A549 (cell line): ENCODE data around the gene TCHHL1. TPM values are rescaled to one million over a fixed set of nuclear protein-coding genes. Genes with fewer than 3 reads are reported as not detected.
A peak's percentile ranks its signal among the peaks of the same experiment; 100 is the strongest.

ENCODE experiments used
- CHD2 ChIP-seq: fragments of 150-350 bp; IDR thresholded peaks from 2 replicates; pipeline ENCODE4 v1.6.1; 2014; ENCODE audit warnings: low read length; ENCODE audit not compliant: partially characterized antibody
- EHMT2 ChIP-seq: fragments of 200-600 bp; sonication (generic); IDR thresholded peaks from 2 replicates; pipeline ENCODE4 v1.6.1; 2016; ENCODE audit warnings: antibody characterized with exemption, low read depth, mild to moderate bottlenecking, moderate library complexity
- HDAC2 ChIP-seq: fragments of 200-600 bp; sonication (generic); IDR thresholded peaks from 2 replicates; pipeline ENCODE4 v1.6.1; 2016
- HEYL ChIP-seq: fragments of 250-450 bp; sonication (Bioruptor Pico); IDR thresholded peaks from 2 replicates; pipeline ENCODE4 v1.8.0; 2021; ENCODE audit warnings: mild to moderate bottlenecking, moderate library complexity
- HOXA7 ChIP-seq: fragments of 250-450 bp; sonication (Bioruptor Pico); IDR thresholded peaks from 2 replicates; pipeline ENCODE4 v1.5.0; 2020; ENCODE audit warnings: mild to moderate bottlenecking, moderate library complexity
- HOXB13 ChIP-seq: fragments of 250-450 bp; sonication (Bioruptor Pico); IDR thresholded peaks from 2 replicates; pipeline ENCODE4 v1.5.0; 2020; ENCODE audit warnings: low read depth, mild to moderate bottlenecking, moderate library complexity
- HOXB5 ChIP-seq: fragments of 250-450 bp; sonication (Bioruptor Pico); IDR thresholded peaks from 2 replicates; pipeline ENCODE4 v1.5.0; 2020; ENCODE audit warnings: mild to moderate bottlenecking, moderate library complexity
- JUN ChIP-seq, 2 experiments: fragments of >200 bp; sonication (Bioruptor Twin); formaldehyde crosslinking; IDR thresholded peaks; 2 replicates in 1 of 2; 3 replicates in 1 of 2; pipeline ENCODE4 v1.6.1; 2016 to 2017
- KDM1A ChIP-seq: fragments of 200-600 bp; sonication (generic); IDR thresholded peaks from 2 replicates; pipeline ENCODE4 v1.6.1; 2016; ENCODE audit warnings: low read depth, mild to moderate bottlenecking
- POLR2AphosphoS2 ChIP-seq: conservative IDR thresholded peaks from 2 replicates; pipeline ENCODE4 v1.6.1; 2012; ENCODE audit warnings: low read length, improper control_type of control experiment, inconsistent platforms
- RCOR1 ChIP-seq: fragments of 150-350 bp; IDR thresholded peaks from 2 replicates; pipeline ENCODE4 v1.6.1; 2014; ENCODE audit warnings: antibody characterized with exemption, low read length, low read depth
- RFX5 ChIP-seq: fragments of 450-650 bp; IDR thresholded peaks from 2 replicates; pipeline ENCODE4 v1.7.1; 2014; ENCODE audit warnings: antibody characterized with exemption, mild to moderate bottlenecking, moderate library complexity
- TFCP2L1 ChIP-seq: fragments of 250-450 bp; sonication (Bioruptor Pico); IDR thresholded peaks from 2 replicates; pipeline ENCODE4 v1.5.0; 2021; ENCODE audit warnings: mild to moderate bottlenecking
- ZC3H11A ChIP-seq: fragments of 450-650 bp; IDR thresholded peaks from 2 replicates; pipeline ENCODE4 v1.6.1; 2014; ENCODE audit warnings: antibody characterized with exemption, mild to moderate bottlenecking
- ZSCAN20 ChIP-seq: fragments of 250-450 bp; sonication (Bioruptor Pico); IDR thresholded peaks from 2 replicates; pipeline ENCODE4 v1.8.0; 2022; ENCODE audit warnings: mild to moderate bottlenecking, moderate library complexity
- polyA plus RNA-seq, 4 experiments: library from polyadenylated mRNA; depleted of rRNA in 3 of 4; stranded (reverse); fragments of >200 nt; fragmentation: RNase III in 1 of 4; extraction: RNeasy Plus Mini Kit Qiagen cat#74134 plus additional on column Dnase treatment in 1 of 4; gene quantifications; 2 replicates in 3 of 4; 3 replicates in 1 of 4; pipeline ENCODE4 v1.2.3, GENCODE V29; 2011 to 2017
- TF ChIP-seq, protein P1 (sequence below): fragments of 150-350 bp; IDR thresholded peaks from 2 replicates; pipeline ENCODE4 v1.6.1; 2014; ENCODE audit warnings: low read depth, mild to moderate bottlenecking, low read length
- TF ChIP-seq, protein P2 (sequence below): fragments of 250-450 bp; sonication (Bioruptor Pico); IDR thresholded peaks from 2 replicates; pipeline ENCODE4 v1.5.0; 2020; ENCODE audit warnings: low read depth, mild to moderate bottlenecking, moderate library complexity
- TF ChIP-seq, protein P3 (sequence below): IDR thresholded peaks from 2 replicates; pipeline ENCODE4 v1.6.1; 2012
- TF ChIP-seq, protein P4 (sequence below): fragments of >200 bp; sonication (Bioruptor Twin); formaldehyde crosslinking; IDR thresholded peaks from 3 replicates; pipeline ENCODE4 v1.6.1; 2016
- TF ChIP-seq, protein P5 (sequence below): IDR thresholded peaks from 2 replicates; pipeline ENCODE4 v1.6.1; 2012; ENCODE audit warnings: low read depth, borderline replicate concordance
- TF ChIP-seq, protein P6 (sequence below): fragments of 200-600 bp; sonication (generic); IDR thresholded peaks from 2 replicates; pipeline ENCODE4 v1.6.1; 2016; ENCODE audit warnings: antibody characterized with exemption, mild to moderate bottlenecking, moderate library complexity

TCHHL1 gene
- polyA plus RNA-seq, 2 of the 4 experiments (the other 2 are of a cell fraction) = not detected

- TF ChIP-seq, protein P1, sequence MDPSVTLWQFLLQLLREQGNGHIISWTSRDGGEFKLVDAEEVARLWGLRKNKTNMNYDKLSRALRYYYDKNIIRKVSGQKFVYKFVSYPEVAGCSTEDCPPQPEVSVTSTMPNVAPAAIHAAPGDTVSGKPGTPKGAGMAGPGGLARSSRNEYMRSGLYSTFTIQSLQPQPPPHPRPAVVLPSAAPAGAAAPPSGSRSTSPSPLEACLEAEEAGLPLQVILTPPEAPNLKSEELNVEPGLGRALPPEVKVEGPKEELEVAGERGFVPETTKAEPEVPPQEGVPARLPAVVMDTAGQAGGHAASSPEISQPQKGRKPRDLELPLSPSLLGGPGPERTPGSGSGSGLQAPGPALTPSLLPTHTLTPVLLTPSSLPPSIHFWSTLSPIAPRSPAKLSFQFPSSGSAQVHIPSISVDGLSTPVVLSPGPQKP = no peak
- TF ChIP-seq CHD2 = no peak
- no peak for TF ChIP-seq POLR2AphosphoS2
- TF ChIP-seq RFX5 = no peak
- no peak for TF ChIP-seq HOXB13 (CRISPR knock-in tag)
- TF ChIP-seq, protein P2, sequence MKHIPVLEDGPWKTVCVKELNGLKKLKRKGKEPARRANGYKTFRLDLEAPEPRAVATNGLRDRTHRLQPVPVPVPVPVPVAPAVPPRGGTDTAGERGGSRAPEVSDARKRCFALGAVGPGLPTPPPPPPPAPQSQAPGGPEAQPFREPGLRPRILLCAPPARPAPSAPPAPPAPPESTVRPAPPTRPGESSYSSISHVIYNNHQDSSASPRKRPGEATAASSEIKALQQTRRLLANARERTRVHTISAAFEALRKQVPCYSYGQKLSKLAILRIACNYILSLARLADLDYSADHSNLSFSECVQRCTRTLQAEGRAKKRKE (CRISPR knock-in tag) = no peak
- TF ChIP-seq, protein P3, sequence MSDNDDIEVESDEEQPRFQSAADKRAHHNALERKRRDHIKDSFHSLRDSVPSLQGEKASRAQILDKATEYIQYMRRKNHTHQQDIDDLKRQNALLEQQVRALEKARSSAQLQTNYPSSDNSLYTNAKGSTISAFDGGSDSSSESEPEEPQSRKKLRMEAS = peak; percentile 63
- no peak for TF ChIP-seq HDAC2
- TF ChIP-seq RCOR1 = no peak
- no peak for TF ChIP-seq HOXB5
- peak; percentile 39; the same call in 1 of the 2 replicates for TF ChIP-seq TFCP2L1 (CRISPR knock-in tag)
- no peak for TF ChIP-seq ZSCAN20 (CRISPR knock-in tag)
- TF ChIP-seq, protein P4, sequence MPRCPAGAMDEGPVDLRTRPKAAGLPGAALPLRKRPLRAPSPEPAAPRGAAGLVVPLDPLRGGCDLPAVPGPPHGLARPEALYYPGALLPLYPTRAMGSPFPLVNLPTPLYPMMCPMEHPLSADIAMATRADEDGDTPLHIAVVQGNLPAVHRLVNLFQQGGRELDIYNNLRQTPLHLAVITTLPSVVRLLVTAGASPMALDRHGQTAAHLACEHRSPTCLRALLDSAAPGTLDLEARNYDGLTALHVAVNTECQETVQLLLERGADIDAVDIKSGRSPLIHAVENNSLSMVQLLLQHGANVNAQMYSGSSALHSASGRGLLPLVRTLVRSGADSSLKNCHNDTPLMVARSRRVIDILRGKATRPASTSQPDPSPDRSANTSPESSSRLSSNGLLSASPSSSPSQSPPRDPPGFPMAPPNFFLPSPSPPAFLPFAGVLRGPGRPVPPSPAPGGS = peak; percentile 92; the same call in 2 of the 3 replicates
- TF ChIP-seq, protein P5, sequence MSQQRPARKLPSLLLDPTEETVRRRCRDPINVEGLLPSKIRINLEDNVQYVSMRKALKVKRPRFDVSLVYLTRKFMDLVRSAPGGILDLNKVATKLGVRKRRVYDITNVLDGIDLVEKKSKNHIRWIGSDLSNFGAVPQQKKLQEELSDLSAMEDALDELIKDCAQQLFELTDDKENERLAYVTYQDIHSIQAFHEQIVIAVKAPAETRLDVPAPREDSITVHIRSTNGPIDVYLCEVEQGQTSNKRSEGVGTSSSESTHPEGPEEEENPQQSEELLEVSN = no peak
- TF ChIP-seq KDM1A = no peak
- TF ChIP-seq JUN (IDR thresholded peaks at IDR 0.05) = peak; percentile 28 to 93; a peak in 3 of 5 replicates
- no peak for TF ChIP-seq HEYL (CRISPR knock-in tag)
- TF ChIP-seq ZC3H11A = no peak
- TF ChIP-seq, protein P6, sequence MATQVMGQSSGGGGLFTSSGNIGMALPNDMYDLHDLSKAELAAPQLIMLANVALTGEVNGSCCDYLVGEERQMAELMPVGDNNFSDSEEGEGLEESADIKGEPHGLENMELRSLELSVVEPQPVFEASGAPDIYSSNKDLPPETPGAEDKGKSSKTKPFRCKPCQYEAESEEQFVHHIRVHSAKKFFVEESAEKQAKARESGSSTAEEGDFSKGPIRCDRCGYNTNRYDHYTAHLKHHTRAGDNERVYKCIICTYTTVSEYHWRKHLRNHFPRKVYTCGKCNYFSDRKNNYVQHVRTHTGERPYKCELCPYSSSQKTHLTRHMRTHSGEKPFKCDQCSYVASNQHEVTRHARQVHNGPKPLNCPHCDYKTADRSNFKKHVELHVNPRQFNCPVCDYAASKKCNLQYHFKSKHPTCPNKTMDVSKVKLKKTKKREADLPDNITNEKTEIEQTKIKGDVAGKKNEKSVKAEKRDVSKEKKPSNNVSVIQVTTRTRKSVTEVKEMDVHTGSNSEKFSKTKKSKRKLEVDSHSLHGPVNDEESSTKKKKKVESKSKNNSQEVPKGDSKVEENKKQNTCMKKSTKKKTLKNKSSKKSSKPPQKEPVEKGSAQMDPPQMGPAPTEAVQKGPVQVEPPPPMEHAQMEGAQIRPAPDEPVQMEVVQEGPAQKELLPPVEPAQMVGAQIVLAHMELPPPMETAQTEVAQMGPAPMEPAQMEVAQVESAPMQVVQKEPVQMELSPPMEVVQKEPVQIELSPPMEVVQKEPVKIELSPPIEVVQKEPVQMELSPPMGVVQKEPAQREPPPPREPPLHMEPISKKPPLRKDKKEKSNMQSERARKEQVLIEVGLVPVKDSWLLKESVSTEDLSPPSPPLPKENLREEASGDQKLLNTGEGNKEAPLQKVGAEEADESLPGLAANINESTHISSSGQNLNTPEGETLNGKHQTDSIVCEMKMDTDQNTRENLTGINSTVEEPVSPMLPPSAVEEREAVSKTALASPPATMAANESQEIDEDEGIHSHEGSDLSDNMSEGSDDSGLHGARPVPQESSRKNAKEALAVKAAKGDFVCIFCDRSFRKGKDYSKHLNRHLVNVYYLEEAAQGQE = no peak; the same call in 1 of the 2 replicates
- TF ChIP-seq EHMT2 = no peak
- no peak for TF ChIP-seq HOXA7
Measured at GRCh38 chr1:152036267-152037216, 52.3 kb downstream of the TCHHL1 start, which contains the start of gene S100A11 (continued).
